CD4-positive, alpha-beta T cell treated with Interleukin-2 at 100 ng/mL for 4 hours (primary cell): Measurements from ENCODE around the gene CD40.

Source experiments
- DNase-seq: peaks from one replicate; pipeline ENCODE4 v3.0.0-alpha.2; 2020; ENCODE audit warnings: low spot score

CD40 gene

GRCh38 chr20:46122516-46123481 lies 4.7 kb downstream of the CD40 start:
- DNase-seq: no peak

GRCh38 chr20:46123482-46124245 lies 5.5 kb downstream of the CD40 start:
- DNase-seq: no peak

GRCh38 chr20:46126440-46127056 lies 8.4 kb downstream of the CD40 start:
- DNase-seq: no peak

GRCh38 chr20:46127396-46128010 lies 9.4 kb downstream of the CD40 start:
- no peak for DNase-seq

GRCh38 chr20:46128310-46129151 lies 10.4 kb downstream of the CD40 start:
- no peak for DNase-seq

- no peak for DNase-seq
These were observed 11.9 kb downstream of the CD40 start for GRCh38 chr20:46129955-46130481.

GRCh38 chr20:46130534-46130933 lies 12.4 kb downstream of the CD40 start:
- DNase-seq: no peak

GRCh38 chr20:46131396-46131795 lies 13.3 kb downstream of the CD40 start:
- DNase-seq: no peak

GRCh38 chr20:46132705-46133120 lies 14.6 kb downstream of the CD40 start:
- DNase-seq: peak; percentile 44

- no peak for DNase-seq
These were observed 16.0 kb downstream of the CD40 start for GRCh38 chr20:46133886-46134654.

GRCh38 chr20:46134716-46135115 lies 16.6 kb downstream of the CD40 start:
- no peak for DNase-seq

- DNase-seq: no peak
These were observed 17.9 kb downstream of the CD40 start for GRCh38 chr20:46135856-46136633.

GRCh38 chr20:46137816-46138215 lies 19.7 kb downstream of the CD40 start:
- DNase-seq: no peak

GRCh38 chr20:46139266-46139889 lies 21.3 kb downstream of the CD40 start:
- DNase-seq: no peak

GRCh38 chr20:46139908-46140482 lies 21.9 kb downstream of the CD40 start:
- DNase-seq: no peak

GRCh38 chr20:46142124-46142523 lies 24.0 kb downstream of the CD40 start:
- no peak for DNase-seq

- DNase-seq: no peak
These were observed 26.4 kb downstream of the CD40 start for GRCh38 chr20:46144432-46145025.

GRCh38 chr20:46145713-46146112 lies 27.6 kb downstream of the CD40 start:
- no peak for DNase-seq
